Stomach (tissue), 9 donors: ENCODE data around the gene OGFR. TPM values are rescaled to one million over a fixed set of nuclear protein-coding genes. Genes with fewer than 3 reads are reported as not detected.

Experiments
- DNase-seq, 2 donors: peaks; one replicate each; pipeline versions ENCODE4 v3.0.0 to v3.0.0-alpha.2; 2013 to 2019
- H3K27ac ChIP-seq, 5 donors: fragments of 200-600 bp in 4 of 5; sonication (generic) in 4 of 5; one replicate each; pipeline ENCODE4 v1.5.1; 2013 to 2019; ENCODE audit warnings: mild to moderate bottlenecking in 1 of 5, moderate library complexity in 1 of 5
- H3K27me3 ChIP-seq, 3 donors: fragments of 200-600 bp; sonication (generic); one replicate each; pipeline ENCODE4 v1.5.1; 2017 to 2019; ENCODE audit warnings: mixed run types in 1 of 3
- H3K36me3 ChIP-seq, 4 donors: fragments of 200-600 bp; sonication (generic); 1 replicate in 3 of 4; 2 replicates in 1 of 4; pipeline ENCODE4 v1.5.1; 2016 to 2019
- H3K4me1 ChIP-seq, 4 donors: fragments of 200-600 bp; sonication (generic); one replicate each; pipeline ENCODE4 v1.5.1; 2016 to 2019
- H3K4me3 ChIP-seq, 4 donors: fragments of 200-600 bp; sonication (generic) in 3 of 4; one replicate each; pipeline ENCODE4 v1.5.1; 2016 to 2019; ENCODE audit warnings: mild to moderate bottlenecking in 1 of 4
- H3K9me3 ChIP-seq, 4 donors: fragments of 200-600 bp; sonication (generic); one replicate each; pipeline ENCODE4 v1.5.1; 2016 to 2019
- EP300 ChIP-seq: sonication (generic); formaldehyde crosslinking; IDR thresholded peaks from one replicate; pipeline ENCODE4 v1.6.1; 2017; ENCODE audit warnings: antibody characterized with exemption
- POLR2A ChIP-seq, 4 donors: fragments of 450-650 bp; IDR thresholded peaks; one replicate each; pipeline ENCODE4 v1.6.1; 2016; ENCODE audit warnings: antibody characterized with exemption in 4 of 4, control low read depth in 2 of 4, mild to moderate bottlenecking in 1 of 4, moderate library complexity in 1 of 4
- POLR2AphosphoS5 ChIP-seq, 3 donors: sonication (generic); formaldehyde crosslinking; IDR thresholded peaks; one replicate each; pipeline ENCODE4 v1.6.1; 2016; ENCODE audit warnings: antibody characterized with exemption in 3 of 3
- WGBS, 5 donors: extraction: QIAGEN DNeasy Blood & Tissue Kit in 3 of 5; methylation state at CpG; one replicate each; pipeline versions ENCODE4 v1.1.5 to v1.1.7; 2013 to 2018; 5-methylcytosine and 5-hydroxymethylcytosine counted together
- intact Hi-C: fragments of 100-400 bp; cut with DNase I; formaldehyde crosslinking; loops from one replicate; pipeline ENCODE4 v1.15.1; 2023; ENCODE audit warnings: low total_unique reads
- polyA plus RNA-seq, 3 donors: library from polyadenylated mRNA; stranded (reverse); fragments of 200-250 nt; gene quantifications; one replicate each; pipeline ENCODE4 v1.2.3, GENCODE V29; 2013
- total RNA-seq, 5 donors: library from RNA; depleted of rRNA; stranded (reverse); fragments of >200 nt; gene quantifications; one replicate each; pipeline versions ENCODE4 v1.1.0 to v1.2.3, GENCODE V29; 2014 to 2016
- TF ChIP-seq, protein P1 (sequence below), 7 experiments: fragments of 450-650 bp in 4 of 7; fragments of 200-600 bp in 3 of 7; sonication (generic) in 3 of 7; IDR thresholded peaks; one replicate each; pipeline ENCODE4 v1.5.1; 2016 to 2019; ENCODE audit warnings: antibody characterized with exemption in 7 of 7, control low read depth in 2 of 7, mild to moderate bottlenecking in 1 of 7
- donor health status: healthy with polysubstance abuse.
- donor health status: Bipolar disorder and iron deficiency.
- donor health status: healthy.

Gene OGFR
- total and polyA plus RNA-seq, 8 donors: 20.1 to 75.3 (median 42.3) TPM

DNA sequence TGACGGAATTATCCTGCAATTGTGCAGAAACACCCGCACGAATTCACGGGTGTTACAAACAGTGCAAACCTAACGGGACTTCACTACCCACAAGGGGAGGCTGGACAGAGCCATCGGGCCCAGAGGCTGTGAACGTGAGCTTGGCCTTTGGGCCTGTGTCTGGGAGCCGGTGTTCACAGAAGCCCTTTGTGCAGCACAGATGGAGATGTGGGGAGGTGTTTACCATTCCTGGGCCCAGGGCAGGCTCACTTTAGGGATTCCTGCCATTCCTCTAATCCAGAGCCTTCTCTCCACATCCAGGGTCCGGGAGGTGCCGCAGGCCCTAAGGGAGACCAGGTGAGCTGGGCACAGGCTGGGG, 27.2 kb downstream of the OGFR start:
- Histone ChIP-seq H3K9me3 (no peaks in the 10 kb centered on the region), H3K4me3 (peak overlapping the region in 2 of 4 donors; percentile 18 to 31), H3K27me3 (peaks cover 0 to 12% (median 0%) of the 10 kb centered on the region in 3 donors), H3K27ac (peak overlapping the region in 4 of 5 donors; percentile 23 to 84 (median 55)), H3K36me3 (no peaks in the 10 kb centered on the region), H3K4me1 (peaks cover 13 to 30% (median 28%) of the 10 kb centered on the region in 4 donors)
- DNase-seq: no peak
- WGBS, 5 donors: 35 to 62% (median 49%) methylated on average over 10 of the region's 10 CpGs
- TF ChIP-seq, protein P1, sequence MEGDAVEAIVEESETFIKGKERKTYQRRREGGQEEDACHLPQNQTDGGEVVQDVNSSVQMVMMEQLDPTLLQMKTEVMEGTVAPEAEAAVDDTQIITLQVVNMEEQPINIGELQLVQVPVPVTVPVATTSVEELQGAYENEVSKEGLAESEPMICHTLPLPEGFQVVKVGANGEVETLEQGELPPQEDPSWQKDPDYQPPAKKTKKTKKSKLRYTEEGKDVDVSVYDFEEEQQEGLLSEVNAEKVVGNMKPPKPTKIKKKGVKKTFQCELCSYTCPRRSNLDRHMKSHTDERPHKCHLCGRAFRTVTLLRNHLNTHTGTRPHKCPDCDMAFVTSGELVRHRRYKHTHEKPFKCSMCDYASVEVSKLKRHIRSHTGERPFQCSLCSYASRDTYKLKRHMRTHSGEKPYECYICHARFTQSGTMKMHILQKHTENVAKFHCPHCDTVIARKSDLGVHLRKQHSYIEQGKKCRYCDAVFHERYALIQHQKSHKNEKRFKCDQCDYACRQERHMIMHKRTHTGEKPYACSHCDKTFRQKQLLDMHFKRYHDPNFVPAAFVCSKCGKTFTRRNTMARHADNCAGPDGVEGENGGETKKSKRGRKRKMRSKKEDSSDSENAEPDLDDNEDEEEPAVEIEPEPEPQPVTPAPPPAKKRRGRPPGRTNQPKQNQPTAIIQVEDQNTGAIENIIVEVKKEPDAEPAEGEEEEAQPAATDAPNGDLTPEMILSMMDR (IDR thresholded peaks at IDR 0.05): no peak
- no peak for TF ChIP-seq POLR2AphosphoS5 (IDR thresholded peaks at IDR 0.05)
- no peak for TF ChIP-seq POLR2A (IDR thresholded peaks at IDR 0.05)
- TF ChIP-seq EP300: no peak
- intact Hi-C loops: no loop called here

DNA sequence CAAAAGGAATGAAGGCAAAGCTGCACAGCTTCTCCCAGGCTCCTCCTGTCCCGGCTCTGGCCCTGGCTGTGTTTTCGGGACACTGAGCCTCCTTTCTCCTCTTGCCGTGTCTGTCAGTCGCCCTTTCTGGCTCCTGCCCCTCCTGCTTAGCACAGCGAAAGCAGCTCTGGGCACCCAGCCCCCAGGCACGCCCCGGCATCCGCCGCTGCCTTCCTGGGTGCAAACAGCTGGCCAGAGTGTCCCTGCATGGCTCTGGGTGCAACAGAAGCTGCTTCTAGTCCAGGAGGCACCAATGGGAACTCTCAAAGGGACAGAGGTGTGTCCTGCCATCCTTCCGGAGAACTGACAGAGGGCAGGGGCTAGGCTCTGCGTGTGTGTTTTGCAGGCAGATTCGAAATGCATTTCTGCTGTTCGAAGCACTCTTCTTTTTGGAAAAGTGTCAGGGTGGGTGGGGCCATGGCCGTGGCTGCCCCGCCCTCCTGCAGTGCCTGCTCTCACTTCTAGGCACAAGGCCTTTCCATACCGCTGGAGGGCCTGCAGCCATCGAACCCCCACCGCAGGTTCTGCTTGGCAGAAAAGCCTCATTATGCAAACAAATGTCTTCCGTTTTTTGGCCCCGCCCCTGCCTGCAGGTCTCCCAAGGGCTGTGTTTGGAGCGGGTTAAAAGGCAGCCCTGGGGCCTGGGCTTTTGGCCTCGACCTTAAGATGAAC, 27.7 kb downstream of the OGFR start:
- 1 to 30% (median 21%) methylated on average over 16 to 22 of the region's 22 CpGs for WGBS, 5 donors
- intact Hi-C loops: no loop called here
- Histone ChIP-seq H3K4me1 (peaks cover 13 to 30% (median 28%) of the 10 kb centered on the region in 4 donors), H3K4me3 (peak overlapping the region in 2 of 4 donors; percentile 18 to 31), H3K27ac (peak overlapping the region; percentile 15 to 84 (median 44)), H3K27me3 (peaks cover 0 to 17% (median 0%) of the 10 kb centered on the region in 3 donors), H3K9me3 (no peaks in the 10 kb centered on the region), H3K36me3 (no peaks in the 10 kb centered on the region)
- DNase-seq: peak; percentile 54 to 81
- TF ChIP-seq POLR2A (IDR thresholded peaks at IDR 0.05): no peak
- no peak for TF ChIP-seq EP300
- TF ChIP-seq, protein P1 (IDR thresholded peaks at IDR 0.05): no peak
- TF ChIP-seq POLR2AphosphoS5 (IDR thresholded peaks at IDR 0.05): no peak

- Histone ChIP-seq H3K4me3 (peak overlapping the region in 2 of 4 donors; percentile 18 to 31), H3K27ac (peak overlapping the region; percentile 7 to 84 (median 57)), H3K9me3 (no peaks in the 10 kb centered on the region), H3K4me1 (peaks cover 13 to 33% (median 28%) of the 10 kb centered on the region in 4 donors), H3K36me3 (no peaks in the 10 kb centered on the region), H3K27me3 (peaks cover 0 to 17% (median 0%) of the 10 kb centered on the region in 3 donors)
- intact Hi-C loops: no loop called here
- DNase-seq: peak; percentile 23 to 67
- 18 to 35% (median 26%) methylated on average over 14 of the region's 14 CpGs for WGBS, 5 donors
- TF ChIP-seq, protein P1 (IDR thresholded peaks at IDR 0.05): no peak
- TF ChIP-seq POLR2A (IDR thresholded peaks at IDR 0.05): no peak
- no peak for TF ChIP-seq EP300
- TF ChIP-seq POLR2AphosphoS5 (IDR thresholded peaks at IDR 0.05): no peak
These were observed 28.3 kb downstream of the OGFR start for GRCh38 chr20:62832951-62833391.

- Histone ChIP-seq H3K27ac (no peak overlapping the region), H3K27me3 (peaks cover 0 to 17% (median 0%) of the 10 kb centered on the region in 3 donors), H3K9me3 (no peaks in the 10 kb centered on the region), H3K36me3 (no peaks in the 10 kb centered on the region), H3K4me1 (peaks cover 13 to 34% (median 28%) of the 10 kb centered on the region in 4 donors), H3K4me3 (no peak overlapping the region)
- 87 to 92% (median 90%) methylated on average over 21 to 24 of the region's 24 CpGs for WGBS, 5 donors
- TF ChIP-seq EP300 (no peak), POLR2AphosphoS5 (IDR thresholded peaks at IDR 0.05) (no peak), POLR2A (IDR thresholded peaks at IDR 0.05) (no peak)
- TF ChIP-seq, protein P1 (IDR thresholded peaks at IDR 0.05): no peak
- DNase-seq: no peak
- intact Hi-C loops: no loop called here
These were observed 30.5 kb downstream of the OGFR start for GRCh38 chr20:62834967-62835730.
